Measurements from ENCODE around the gene TEX19.
"Not testable (repeated sequence)": the region's sequence is repeated elsewhere in the genome, so short reads cannot be mapped to it uniquely, and the experiment has no call there.

The TEX19 gene

DNA sequence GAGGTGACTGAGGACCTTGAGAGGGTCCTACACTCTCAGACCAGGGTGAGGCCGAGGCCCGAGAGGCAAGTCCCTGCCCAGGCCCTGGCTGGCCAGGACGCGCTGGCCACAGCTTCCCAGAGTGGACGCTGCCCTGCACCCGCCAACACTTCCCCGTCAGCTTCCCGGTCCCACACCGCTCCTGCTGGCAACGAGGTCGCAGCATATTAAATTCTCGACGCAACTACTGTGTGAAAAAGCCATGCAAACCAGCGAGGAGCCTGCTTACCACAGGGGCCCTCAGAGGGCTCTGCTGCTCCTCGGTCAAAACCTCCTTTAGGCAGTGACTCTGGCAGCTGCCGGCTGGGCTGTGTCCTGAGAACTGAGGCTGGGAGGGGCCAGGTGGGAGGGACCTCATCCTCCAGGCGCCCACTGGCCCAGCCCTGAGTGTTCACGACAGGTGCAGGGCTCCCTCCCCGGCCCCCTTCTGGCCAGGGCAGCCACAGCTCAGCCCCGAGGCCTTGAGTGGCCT lies 2.1 kb upstream of the TEX19 start:
- DNase-seq (ENCODE audit: low spot score) = no peak

DNA sequence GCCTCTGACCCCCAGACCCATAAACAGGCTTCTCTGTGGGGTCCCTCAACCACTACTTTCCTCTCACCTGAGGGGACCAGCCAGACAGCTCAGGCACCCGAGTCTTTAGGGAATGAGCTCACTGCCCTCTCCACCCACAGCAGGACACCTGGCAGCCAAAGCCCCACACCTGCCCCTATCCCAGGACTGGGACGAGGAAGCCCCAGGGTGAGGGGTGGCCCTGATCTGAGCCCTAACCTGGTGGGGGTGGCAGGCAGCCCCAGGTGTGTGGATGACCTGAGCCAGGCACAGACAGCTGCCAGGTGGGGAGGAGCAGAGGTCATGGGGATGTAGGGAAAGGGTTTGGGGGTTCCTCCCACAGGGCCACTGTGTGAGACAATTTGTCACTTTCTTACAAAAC lies 1.7 kb upstream of the TEX19 start:
- DNase-seq (ENCODE audit: low spot score) = no peak

DNA sequence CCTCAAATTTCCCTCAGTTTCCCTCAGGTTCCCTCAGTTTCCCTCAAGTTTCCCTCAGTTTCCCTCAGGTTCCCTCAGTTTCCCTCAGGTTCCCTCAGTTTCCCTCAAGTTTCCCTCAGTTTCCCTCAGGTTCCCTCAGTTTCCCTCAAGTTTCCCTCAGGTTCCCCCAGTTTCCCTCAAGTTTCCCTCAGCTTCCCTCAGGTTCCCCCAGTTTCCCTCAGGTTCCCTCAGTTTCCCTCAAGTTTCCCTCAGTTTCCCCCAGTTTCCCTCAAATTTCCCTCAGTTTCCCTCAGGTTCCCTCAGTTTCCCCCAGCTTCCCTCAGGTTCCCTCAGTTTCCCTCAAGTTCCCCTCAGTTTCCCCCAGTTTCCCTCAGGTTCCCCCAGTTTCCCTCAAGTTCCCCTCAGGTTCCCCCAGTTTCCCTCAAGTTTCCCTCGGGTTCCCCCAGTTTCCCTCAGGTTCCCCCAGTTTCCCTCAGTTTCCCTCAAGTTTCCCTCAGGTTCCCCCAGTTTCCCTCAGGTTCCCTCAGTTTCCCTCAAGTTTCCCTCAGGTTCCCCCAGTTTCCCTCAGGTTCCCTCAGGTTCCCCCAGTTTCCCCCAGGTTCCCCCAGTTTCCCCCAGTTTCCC lies 516 bp downstream of the TEX19 start:
- DNase-seq (ENCODE audit: low spot score) = not testable (repeated sequence)

DNA sequence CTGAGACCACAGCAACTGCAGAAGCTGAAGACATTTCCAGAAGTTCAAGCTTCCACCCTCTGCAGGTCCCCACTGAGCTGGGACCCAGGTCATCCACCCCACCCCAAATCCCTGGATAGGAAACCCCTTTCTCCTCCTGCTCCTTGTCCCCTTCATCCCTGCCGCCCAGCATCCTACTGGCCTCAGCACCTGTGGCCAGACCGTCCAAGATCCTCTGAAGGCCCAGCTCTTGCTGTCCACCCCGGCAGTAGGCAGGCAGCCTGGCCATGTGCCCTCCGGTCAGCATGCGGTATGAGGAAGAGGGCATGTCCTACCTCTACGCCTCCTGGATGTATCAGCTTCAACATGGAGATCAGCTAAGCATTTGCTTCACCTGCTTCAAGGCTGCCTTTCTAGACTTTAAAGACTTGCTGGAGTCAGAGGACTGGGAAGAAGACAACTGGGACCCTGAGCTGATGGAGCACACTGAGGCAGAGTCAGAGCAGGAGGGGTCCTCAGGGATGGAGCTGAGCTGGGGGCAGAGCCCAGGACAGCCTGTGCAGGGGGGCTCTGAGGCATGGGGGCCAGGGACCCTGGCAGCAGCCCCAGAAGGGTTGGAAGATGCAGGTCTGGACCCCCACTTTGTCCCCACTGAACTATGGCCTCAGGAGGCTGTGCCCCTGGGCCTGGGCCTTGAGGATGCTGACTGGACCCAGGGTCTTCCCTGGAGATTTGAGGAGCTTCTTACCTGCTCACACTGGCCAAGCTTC lies 3.0 kb downstream of the TEX19 start:
- DNase-seq (ENCODE audit: low spot score) = no peak

DNA sequence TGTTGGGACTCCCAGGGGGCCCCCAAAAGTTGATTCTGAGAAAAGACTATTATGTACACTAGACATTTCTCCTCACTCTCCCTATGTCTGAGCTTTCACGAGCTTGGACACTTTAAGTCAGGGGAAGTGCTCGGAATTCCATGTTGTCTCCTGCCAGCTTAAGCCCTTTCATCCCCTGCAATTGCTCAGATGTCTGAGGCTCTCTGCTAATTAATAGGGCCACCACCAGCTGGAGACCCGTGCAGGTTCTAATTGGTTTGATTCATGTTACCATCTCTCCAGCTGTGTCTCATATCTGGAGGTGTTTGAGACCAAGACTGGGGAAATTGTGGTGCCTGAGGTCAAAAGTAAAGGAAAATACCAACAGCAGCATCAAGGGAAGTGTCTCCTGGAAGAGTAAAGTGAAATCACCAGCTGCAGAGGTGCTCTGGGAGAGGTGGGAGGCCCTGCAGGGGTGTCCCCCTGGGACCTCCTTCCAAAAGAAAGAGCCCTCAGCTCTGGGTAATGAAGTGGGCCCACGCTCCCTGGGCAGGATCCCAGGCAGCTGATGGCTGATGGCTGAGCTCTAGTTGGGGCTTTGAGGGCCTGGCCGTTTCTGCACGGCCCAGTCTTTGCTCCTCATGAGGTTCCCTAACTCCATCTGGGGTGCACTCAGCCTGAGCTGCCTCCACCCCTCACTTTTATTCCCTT lies 6.7 kb downstream of the TEX19 start:
- no peak for DNase-seq (ENCODE audit: low spot score)

DNA sequence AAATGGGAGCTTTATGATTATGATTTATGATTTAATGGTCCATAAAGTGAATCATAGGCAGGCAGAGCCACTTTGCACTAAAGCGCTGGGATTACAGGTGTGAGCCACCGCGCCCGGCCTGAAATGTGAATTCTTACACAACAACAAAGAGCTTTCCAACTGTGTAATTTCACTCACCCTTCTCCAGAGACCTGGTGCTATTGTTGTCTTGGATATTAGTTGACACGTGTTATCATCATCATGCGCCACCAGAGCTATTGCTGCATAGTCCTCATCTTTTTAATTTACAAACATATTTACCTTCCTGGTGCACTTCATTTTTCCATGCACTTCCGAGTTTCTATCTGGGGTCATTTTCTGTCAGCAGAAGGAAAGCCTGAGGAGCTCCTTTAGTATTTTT lies 7.7 kb downstream of the TEX19 start:
- DNase-seq (ENCODE audit: low spot score) = no peak

DNA sequence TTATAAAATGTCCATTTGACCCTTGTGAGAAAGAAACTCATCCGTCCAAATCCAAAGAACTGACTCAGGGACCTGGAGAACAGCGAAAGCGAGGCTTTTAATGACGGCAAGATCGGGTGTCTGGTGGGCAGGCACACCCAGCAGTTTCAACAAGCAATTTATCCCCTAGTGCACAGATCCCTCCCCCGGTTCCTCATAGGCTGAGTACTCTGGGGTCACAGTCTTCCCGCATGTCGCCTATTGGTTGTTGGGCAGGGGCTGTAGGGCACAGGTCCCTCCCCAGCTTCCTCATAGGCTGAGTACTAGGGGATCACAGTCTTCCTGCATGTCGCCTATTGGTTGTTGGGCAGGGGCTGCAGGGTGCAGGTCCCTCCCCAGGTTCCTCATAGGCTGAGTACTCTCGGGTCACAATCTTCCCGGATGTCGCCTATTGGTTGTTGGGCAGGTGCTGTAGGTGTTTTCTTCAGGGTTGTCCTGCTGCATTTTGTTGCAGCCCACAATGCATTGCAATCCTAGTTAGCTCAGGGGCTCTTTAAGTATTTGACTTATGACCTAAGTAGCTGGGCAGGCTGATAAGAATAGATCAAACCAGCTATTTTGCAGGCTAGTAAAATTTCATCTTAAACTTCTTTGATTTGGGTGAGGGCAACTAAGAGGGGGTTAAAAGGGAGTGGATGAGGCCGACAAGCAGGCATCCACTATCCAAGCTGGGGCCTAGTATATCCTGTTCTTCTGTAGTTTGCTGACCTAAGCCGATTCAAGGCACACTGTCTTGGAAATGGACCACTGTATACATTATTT lies 8.9 kb downstream of the TEX19 start:
- no peak for DNase-seq (ENCODE audit: low spot score)

DNA sequence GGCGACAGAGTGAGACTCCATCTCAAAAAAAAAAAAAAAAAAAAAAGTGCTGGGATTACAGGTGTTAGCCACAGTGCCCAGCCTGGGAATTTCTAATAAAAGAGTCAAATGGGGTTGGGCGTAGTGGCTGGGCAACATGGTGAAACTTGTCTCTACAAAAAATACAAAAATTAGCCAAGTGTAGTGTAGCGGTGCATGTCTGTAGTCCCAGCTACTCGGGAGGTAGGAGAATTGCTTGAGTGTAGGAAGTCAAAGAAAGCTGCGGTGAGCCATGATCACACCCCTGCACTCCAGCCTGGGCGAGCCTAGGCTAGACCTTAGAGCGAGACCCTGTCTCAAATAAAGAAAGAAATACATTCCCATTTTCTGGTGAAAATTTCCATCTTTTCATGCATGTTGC lies 10.2 kb downstream of the TEX19 start:
- DNase-seq (ENCODE audit: low spot score) = no peak

DNA sequence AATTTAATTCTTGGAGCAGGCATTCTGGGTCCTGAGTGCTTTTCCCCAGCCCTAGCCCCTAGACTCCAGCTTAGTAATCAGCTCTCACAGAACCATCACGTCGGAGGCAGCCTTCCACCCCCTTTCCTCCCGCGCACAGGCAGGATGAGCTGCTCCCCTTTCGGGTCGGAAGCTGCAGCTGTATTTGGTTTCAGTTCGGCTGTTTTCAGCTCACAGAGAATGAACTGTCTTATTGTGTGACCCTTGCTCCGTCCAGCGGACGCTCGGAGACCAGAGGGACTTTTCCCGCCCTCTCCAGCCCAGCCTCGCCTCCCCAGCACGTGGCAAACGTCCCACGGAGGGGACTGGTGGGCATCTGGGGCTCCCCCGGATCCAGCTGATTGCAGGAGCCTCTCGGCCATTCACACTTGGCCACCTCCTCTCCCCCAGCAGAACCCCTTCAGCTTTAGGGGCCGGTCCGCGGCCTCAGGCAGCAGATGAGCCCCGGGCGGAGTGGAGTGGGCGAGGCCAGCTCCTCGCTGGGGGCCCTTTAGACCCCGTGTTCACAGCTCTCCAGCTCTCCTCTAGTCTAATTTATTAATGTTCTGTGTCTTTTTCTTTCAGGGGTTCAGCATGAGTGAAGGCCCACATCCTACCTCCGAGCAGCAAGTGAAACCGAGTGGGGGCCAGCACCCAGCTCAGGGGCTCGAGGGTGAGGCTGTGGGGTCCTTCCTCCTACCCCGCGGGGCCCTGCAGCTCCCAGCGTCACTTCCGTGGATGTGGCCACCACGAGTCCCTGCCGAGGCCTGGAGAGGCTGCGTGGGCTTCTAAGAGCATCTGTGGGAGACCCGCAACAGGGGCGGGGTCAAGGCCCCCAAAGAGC lies 11.7 kb downstream of the TEX19 start:
- DNase-seq (ENCODE audit: low spot score) = no peak

DNA sequence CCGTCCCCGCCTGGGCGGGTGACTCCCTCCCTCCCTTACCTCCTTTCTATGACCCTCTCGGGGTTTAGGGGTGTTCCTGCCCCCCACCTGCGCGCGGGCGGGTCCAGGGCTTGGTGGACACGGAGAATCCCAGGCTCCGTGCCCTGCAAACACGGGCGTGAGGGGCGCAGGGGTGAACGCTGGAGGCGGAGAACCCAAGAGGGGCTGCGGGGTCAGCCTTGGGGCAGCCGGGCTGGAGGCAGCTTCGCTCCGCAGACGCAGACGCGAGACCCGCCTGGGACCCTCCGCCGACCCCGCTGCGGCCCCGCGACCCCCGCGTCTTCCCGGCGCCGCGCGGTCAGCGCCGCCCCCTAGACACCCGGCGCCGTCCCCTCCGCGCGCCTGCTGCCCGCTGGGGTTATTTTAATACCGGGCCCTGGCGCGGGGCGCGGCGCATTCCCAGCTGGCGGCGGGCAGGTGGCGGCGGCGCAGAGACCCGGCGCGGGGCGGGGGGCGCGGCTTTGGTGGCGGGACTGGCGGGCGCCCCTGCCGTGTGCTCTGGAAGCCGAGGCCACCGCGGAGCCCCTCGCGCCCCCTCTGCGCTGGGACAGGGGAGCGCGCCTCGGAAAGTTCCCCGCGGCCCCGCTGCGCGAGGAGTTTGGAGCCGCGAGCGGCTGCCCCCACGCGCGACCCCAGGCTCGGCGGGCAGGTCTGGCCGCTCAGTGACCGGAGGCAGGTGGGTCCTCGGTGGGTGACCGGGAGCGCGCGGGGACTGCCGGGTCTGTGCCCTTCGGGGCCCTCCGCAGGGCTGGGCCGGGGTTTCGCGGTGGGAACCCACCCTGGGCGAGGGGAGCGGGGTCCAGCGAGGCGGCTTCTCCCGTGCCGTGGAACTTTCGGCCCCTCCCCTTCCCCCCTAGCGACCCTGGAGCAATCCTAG lies 12.5 kb downstream of the TEX19 start, which contains the start of gene UTS2R:
TSS of gene UTS2R (plus strand) at position 433 of the 916 bp plus-strand sequence. CDS start 2,560 bp downstream, outside the sequence.
- DNase-seq (ENCODE audit: low spot score) = no peak

DNA sequence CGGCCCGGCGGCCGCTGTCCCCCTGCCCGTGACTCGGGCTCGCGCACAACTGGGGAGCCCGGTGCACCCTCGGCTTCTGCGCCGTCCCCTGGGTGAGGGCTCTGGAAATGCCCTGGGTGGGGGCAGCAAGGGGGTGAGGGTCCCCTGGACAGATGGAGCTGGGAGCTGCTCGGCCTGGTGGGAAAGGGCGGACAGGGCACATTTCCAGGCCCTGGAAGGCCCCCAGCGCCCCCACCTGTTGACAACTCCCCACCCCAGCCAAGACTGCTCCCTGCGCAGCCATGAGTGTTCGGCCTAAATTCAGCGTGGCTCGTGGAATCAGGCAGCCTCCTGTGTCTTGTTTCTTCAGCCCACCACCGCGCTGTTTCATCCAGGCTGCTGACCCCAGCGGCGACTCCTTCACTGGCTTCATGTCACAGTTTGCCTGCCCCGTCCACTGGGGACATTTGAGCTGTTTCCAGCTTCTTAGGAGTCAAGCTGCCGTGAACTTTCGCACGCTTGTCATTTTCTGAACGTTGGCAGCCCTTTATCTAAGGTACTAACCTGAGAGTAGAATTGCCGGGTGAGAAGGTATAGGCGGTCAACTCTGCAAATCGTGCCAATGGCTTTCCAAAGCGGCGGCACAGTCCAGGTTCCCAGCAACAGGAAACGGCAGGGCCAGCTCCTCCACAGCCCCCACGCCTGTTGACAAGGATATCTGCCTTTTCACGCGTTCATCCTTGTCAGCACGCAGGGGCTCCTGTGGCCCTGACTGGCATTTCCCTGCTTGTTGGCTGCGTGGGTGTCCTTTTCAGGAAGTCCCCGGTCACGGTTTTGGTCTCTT lies 13.4 kb downstream of the TEX19 start:
- no peak for DNase-seq (ENCODE audit: low spot score)

DNA sequence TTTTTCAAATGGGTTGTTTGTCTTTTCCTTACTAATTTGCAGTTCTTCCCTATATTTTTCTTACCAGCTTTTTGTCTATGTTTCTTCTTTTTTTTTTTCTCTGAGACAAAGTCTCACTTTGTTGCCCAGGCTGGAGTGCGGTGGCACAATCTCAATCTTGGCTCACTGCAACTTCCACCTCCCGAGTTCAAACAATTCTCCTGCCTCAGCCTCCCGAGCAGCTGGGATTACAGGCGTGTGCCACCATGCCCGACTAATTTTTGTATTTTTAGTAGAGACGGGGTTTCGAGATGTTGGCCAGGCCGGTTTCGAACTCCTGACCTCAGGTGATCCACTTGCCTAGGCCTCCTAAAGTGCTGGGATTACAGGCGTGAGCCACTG lies 14.0 kb downstream of the TEX19 start:
- DNase-seq (ENCODE audit: low spot score) = not testable (repeated sequence)

DNA sequence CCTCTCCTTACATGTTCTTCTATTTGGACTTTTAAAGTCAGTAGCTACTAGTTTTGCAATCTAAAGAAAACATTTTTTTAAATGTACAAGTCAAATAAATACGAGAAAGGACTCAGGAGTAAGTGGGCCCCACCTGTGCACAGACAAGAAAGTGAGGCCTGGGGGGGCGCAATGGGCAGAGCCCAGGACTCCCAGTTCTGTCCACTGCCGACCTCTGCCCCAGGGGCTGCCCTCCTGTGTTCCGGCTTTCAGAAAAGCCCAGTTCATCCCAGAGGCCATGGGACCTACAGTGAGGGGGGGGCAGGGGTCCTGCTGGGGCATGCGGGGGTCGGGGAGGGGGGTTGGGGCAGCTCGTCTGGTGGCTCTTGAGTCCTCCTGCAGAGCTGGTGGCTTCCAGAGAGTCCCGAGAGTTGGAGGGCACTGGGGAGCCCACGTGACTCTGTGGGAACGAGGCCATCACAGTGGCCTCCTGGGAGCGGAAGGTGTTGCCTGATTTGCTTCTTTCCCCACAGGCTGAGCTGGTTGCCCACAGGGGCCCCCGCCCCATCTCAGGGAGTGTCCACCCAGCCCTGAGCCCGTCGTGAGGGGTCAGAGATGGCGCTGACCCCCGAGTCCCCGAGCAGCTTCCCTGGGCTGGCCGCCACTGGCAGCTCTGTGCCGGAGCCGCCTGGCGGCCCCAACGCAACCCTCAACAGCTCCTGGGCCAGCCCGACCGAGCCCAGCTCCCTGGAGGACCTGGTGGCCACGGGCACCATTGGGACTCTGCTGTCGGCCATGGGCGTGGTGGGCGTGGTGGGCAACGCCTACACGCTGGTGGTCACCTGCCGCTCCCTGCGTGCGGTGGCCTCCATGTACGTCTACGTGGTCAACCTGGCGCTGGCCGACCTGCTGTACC lies 14.9 kb downstream of the TEX19 start:
- DNase-seq (ENCODE audit: low spot score) = no peak

DNA sequence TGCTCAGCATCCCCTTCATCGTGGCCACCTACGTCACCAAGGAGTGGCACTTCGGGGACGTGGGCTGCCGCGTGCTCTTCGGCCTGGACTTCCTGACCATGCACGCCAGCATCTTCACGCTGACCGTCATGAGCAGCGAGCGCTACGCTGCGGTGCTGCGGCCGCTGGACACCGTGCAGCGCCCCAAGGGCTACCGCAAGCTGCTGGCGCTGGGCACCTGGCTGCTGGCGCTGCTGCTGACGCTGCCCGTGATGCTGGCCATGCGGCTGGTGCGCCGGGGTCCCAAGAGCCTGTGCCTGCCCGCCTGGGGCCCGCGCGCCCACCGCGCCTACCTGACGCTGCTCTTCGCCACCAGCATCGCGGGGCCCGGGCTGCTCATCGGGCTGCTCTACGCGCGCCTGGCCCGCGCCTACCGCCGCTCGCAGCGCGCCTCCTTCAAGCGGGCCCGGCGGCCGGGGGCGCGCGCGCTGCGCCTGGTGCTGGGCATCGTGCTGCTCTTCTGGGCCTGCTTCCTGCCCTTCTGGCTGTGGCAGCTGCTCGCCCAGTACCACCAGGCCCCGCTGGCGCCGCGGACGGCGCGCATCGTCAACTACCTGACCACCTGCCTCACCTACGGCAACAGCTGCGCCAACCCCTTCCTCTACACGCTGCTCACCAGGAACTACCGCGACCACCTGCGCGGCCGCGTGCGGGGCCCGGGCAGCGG lies 15.7 kb downstream of the TEX19 start:
- DNase-seq (ENCODE audit: low spot score) = no peak

DNA sequence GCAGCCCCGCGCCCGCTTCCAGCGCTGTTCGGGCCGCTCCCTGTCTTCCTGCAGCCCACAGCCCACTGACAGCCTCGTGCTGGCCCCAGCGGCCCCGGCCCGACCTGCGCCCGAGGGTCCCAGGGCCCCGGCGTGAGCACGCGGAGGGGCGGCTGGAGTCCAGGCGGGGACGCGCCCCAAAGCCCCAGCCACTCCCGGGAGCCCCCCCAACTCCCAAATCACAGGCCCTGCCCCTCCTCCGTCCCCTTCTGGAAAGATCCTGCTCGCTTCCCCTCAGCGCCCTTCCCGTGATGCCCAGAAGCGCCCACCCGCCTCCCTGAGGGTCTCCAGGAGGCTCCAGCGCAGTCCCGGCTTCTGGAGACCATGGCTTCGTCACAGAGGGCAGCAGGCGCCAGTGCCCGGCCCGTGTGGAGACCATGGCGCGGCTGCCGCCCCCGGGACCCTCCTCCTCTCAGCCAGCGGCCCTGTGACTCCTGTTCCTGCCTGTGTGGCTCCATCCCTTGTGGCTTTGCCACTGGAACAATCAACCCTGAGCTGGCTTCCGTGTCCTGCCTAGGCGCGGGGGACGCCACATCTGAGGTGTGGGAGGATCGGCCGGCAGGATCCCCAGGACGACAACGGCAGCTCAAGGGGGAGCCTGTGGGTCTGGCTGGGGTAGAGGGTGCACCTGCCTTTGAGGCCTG lies 16.5 kb downstream of the TEX19 start:
- no peak for DNase-seq (ENCODE audit: low spot score)

DNA sequence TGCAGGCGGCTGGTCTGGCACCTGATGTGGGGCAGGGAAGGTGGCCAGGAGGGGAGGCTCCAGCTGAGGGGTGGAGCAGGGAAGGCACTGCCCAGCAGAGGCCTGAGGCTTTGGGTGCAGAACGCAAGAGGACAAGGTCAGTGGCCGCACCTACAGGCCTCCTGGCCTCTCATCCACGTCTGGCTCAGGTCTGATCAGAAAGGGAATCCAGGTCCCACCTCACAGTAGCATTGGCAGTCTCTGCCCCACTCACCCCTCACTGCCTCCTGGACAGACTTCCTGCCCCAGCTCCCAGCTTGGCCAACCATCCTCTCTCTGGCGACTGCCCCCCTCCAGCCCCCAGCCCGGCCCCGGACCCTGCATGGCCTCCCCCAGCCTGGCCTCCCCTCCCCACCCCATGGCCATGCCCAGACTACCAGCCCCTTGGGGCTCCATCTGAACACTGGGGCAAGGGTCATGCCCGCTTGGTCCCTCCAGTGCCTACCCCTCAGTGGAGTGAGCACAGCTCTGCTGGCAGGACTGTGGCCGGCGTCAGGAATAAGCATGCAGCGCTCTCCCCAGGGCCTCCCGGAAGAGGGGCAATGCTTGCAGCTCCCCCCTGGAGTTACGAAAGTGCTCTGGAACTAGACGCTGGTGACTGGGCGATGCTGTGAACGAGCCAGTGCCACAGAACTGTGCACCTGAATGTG lies 17.1 kb downstream of the TEX19 start:
- no peak for DNase-seq (ENCODE audit: low spot score)

Data from hepatic stellate cell (primary cell).